Panc1 (cell line): ENCODE data around the gene COL26A1. TPM values are rescaled to one million over a fixed set of nuclear protein-coding genes. Genes with fewer than 3 reads are reported as not detected.

ENCODE experiments used
- ATAC-seq: fragments of 200-7000 bp; cut with Tn5 transposase; 2 replicates; pipeline ENCODE4 v1.9.1; 2020; ENCODE audit warnings: mild to moderate bottlenecking, moderate library complexity
- BruUV-seq: library from RNA; stranded (reverse); fragments of 400-500 nt; replicated peaks from 2 replicates; lab custom pipeline; 2021; lab: Mats Ljungman, UMichigan
- CTCF ChIA-PET: fragments of 300-600 bp; sonication (Branson Sonifier 250); formaldehyde crosslinking; loops from one replicate; lab custom pipeline; 2022; ENCODE audit warnings: antibody characterized with exemption; lab: Charles Lee
- POLR2A ChIA-PET: fragments of 300-600 bp; sonication (Branson Sonifier 250); formaldehyde crosslinking; loops from one replicate; lab custom pipeline; 2022; ENCODE audit warnings: antibody characterized with exemption; lab: Charles Lee
- DNase-seq: peaks from one replicate; pipeline ENCODE4 v3.0.0-alpha.2; 2010; ENCODE audit warnings: low read depth, low spot score
- H3K27ac ChIP-seq: 2 replicates; pipeline ENCODE4 v1.5.1; 2011; ENCODE audit warnings: mild to moderate bottlenecking, low read length, inconsistent platforms
- H3K27me3 ChIP-seq: fragments of 200-500 bp; sonication (Bioruptor generic); 2 replicates; pipeline ENCODE4 v1.6.0; 2014; ENCODE audit warnings: low read length, inconsistent platforms; ENCODE audit not compliant: control insufficient read depth, insufficient read depth
- H3K36me3 ChIP-seq: fragments of 200-500 bp; sonication (Bioruptor generic); 2 replicates; pipeline ENCODE4 v1.5.1; 2014; ENCODE audit warnings: inconsistent platforms, mild to moderate bottlenecking, low read length, moderate library complexity; ENCODE audit not compliant: control insufficient read depth, insufficient read depth
- H3K4me1 ChIP-seq: 2 replicates; pipeline ENCODE4 v1.5.1; 2011; ENCODE audit warnings: inconsistent platforms, mild to moderate bottlenecking, low read length, moderate library complexity; ENCODE audit not compliant: control insufficient read depth, insufficient read depth
- H3K4me3 ChIP-seq, 2 experiments: 2 replicates each; pipeline ENCODE4 v1.5.1; 2011 to 2012; ENCODE audit warnings: low read depth in 2 of 2, low read length in 2 of 2, mild to moderate bottlenecking in 2 of 2, inconsistent platforms in 1 of 2, moderate library complexity in 1 of 2
- H3K9me3 ChIP-seq: fragments of 200-500 bp; sonication (Bioruptor generic); 2 replicates; pipeline ENCODE4 v1.5.1; 2014; ENCODE audit warnings: low read depth, mild to moderate bottlenecking, inconsistent platforms, low read length, moderate library complexity; ENCODE audit not compliant: control insufficient read depth, insufficient read depth
- CTCF ChIP-seq: fragments of 450-650 bp; IDR thresholded peaks from 2 replicates; pipeline ENCODE4 v1.5.1; 2017; ENCODE audit warnings: mild to moderate bottlenecking
- POLR2AphosphoS5 ChIP-seq: IDR thresholded peaks from 2 replicates; pipeline ENCODE4 v1.6.1; 2012; ENCODE audit warnings: mild to moderate bottlenecking, low read depth, low read length, moderate library complexity
- REST ChIP-seq, 2 experiments: IDR thresholded peaks; 2 replicates each; pipeline ENCODE4 v1.6.1; 2011 to 2012; ENCODE audit warnings: low read depth in 2 of 2, control low read depth in 1 of 2, low read length in 1 of 2, mild to moderate bottlenecking in 1 of 2, moderate library complexity in 1 of 2; ENCODE audit not compliant: insufficient read depth in 1 of 2
- SIN3A ChIP-seq: IDR thresholded peaks from 2 replicates; pipeline ENCODE4 v1.6.1; 2012; ENCODE audit warnings: low read depth, mild to moderate bottlenecking, low read length, moderate library complexity, borderline replicate concordance; ENCODE audit not compliant: insufficient read depth
- TCF7L2 ChIP-seq: IDR thresholded peaks from 2 replicates; pipeline ENCODE4 v1.6.1; 2011; ENCODE audit warnings: mild to moderate bottlenecking, low read depth, low read length, inconsistent platforms
- in situ Hi-C: cut with HindIII; loops from 2 replicates; pipeline ENCODE4 v1.10.0; 2016; ENCODE audit warnings: low sequenced_read_pairs, low pct_unique_long_range_greater_than_20kb
- intact Hi-C: fragments of 100-400 bp; cut with micrococcal nuclease; formaldehyde crosslinking; loops from one replicate; pipeline ENCODE4 v1.10.0; 2022; ENCODE audit not compliant: unreplicated experiment
- total RNA-seq: library from RNA; stranded (reverse); gene quantifications from one replicate; pipeline ENCODE4 v1.2.1, GENCODE V29; 2021; ENCODE audit not compliant: unreplicated experiment

Gene COL26A1
- total RNA-seq, 1 experiment from 2014 or later: 25.8 TPM

GRCh38 chr7:101594790-101595189, 232.1 kb downstream of the COL26A1 start:
- ATAC-seq (no peak), DNase-seq (no peak)
- Histone ChIP-seq H3K4me1 (no peaks in the 10 kb centered on the region), H3K36me3 (no peaks in the 10 kb centered on the region), H3K9me3 (no peaks in the 10 kb centered on the region), H3K27ac (no peak overlapping the region), H3K27me3 (no peaks in the 10 kb centered on the region), H3K4me3 (no peak overlapping the region)
- TF ChIP-seq POLR2AphosphoS5 (no peak), TCF7L2 (no peak), SIN3A (no peak), REST (IDR thresholded peaks at IDR 0.05; ENCODE audit: insufficient read depth in 1 of 2, low read depth in 2 of 2, low read length in 1 of 2) (no peak), CTCF (no peak)
- POLR2A ChIA-PET: no interaction called here
- no TSS peak for BruUV-seq
- intact Hi-C loops: no loop called here
- CTCF ChIA-PET: interaction anchor here (0.6 kb wide), 1 partner anchor 639 kb away, joined by 3 read pairs; no protein-coding TSS in a partner anchor
- in situ Hi-C loops: no loop called here

GRCh38 chr7:101595246-101595645, 232.6 kb downstream of the COL26A1 start:
- intact Hi-C loops: no loop called here
- Histone ChIP-seq H3K36me3 (no peaks in the 10 kb centered on the region), H3K9me3 (no peaks in the 10 kb centered on the region), H3K4me1 (no peaks in the 10 kb centered on the region), H3K27me3 (no peaks in the 10 kb centered on the region), H3K4me3 (no peak overlapping the region), H3K27ac (no peak overlapping the region)
- in situ Hi-C loops: no loop called here
- BruUV-seq: no TSS peak
- ATAC-seq: no peak
- no peak for DNase-seq
- ChIA-PET POLR2A (no interaction called here), CTCF (interaction anchor here (0.6 kb wide), 1 partner anchor 639 kb away, joined by 3 read pairs; no protein-coding TSS in a partner anchor)
- no peak for TF ChIP-seq POLR2AphosphoS5
- no peak for TF ChIP-seq SIN3A
- TF ChIP-seq CTCF: no peak
- TF ChIP-seq REST (IDR thresholded peaks at IDR 0.05; ENCODE audit: insufficient read depth in 1 of 2, low read depth in 2 of 2, low read length in 1 of 2): no peak
- TF ChIP-seq TCF7L2: no peak
